Left lung (tissue), 10 donors: ENCODE measurements around the gene FGF6. TPM values are rescaled to one million over a fixed set of nuclear protein-coding genes. Genes with fewer than 3 reads are reported as not detected.

Source experiments
- ATAC-seq: fragments of 200-7000 bp; cut with Tn5 transposase; one replicate; pipeline ENCODE4 v1.9.1; 2020; ENCODE audit warnings: moderate library complexity
- DNase-seq, 4 donors: peaks; one replicate each; pipeline ENCODE4 v3.0.0-alpha.2; 2013 to 2020
- H3K27ac ChIP-seq, 2 donors: fragments of 200-600 bp; sonication (generic) in 1 of 2; one replicate each; pipeline versions ENCODE4 v1.5.0 to v1.8.0; 2020 to 2021
- H3K27me3 ChIP-seq, 2 donors: fragments of 200-600 bp; sonication (generic) in 1 of 2; one replicate each; pipeline versions ENCODE4 v1.5.0 to v1.8.0; 2020 to 2021
- H3K36me3 ChIP-seq, 2 donors: fragments of 200-600 bp; sonication (generic) in 1 of 2; one replicate each; pipeline versions ENCODE4 v1.5.0 to v1.8.0; 2020 to 2021
- H3K4me1 ChIP-seq, 2 donors: fragments of 200-600 bp; one replicate each; pipeline ENCODE4 v1.8.0; 2021
- H3K4me3 ChIP-seq, 2 donors: fragments of 200-600 bp; sonication (generic) in 1 of 2; one replicate each; pipeline versions ENCODE4 v1.5.0 to v1.8.0; 2020 to 2021; ENCODE audit warnings: mild to moderate bottlenecking in 1 of 2
- H3K9me3 ChIP-seq, 2 donors: fragments of 200-600 bp; sonication (generic) in 1 of 2; one replicate each; pipeline versions ENCODE4 v1.5.0 to v1.8.0; 2020 to 2021
- intact Hi-C, 2 donors: fragments of 100-400 bp; cut with DNase I; formaldehyde crosslinking; loops; one replicate each; pipeline versions ENCODE4 v1.11.2 to v1.14.2; 2022
- polyA plus RNA-seq, 6 donors: library from polyadenylated mRNA; unstranded; fragments of 120-200 nt; gene quantifications; one replicate each; pipeline ENCODE4 v1.2.1, GENCODE V29; 2013; ENCODE audit not compliant: insufficient read length in 6 of 6
- total RNA-seq, 2 donors: library from RNA; stranded (reverse); fragmentation: NEBNext Ultra II Directional; extraction: Animal tissue kit (Norgen Biotek cat#: 25700); gene quantifications; one replicate each; pipeline ENCODE4 v1.2.1, GENCODE V29; 2021
- TF ChIP-seq, protein P1 (sequence below), 2 donors: fragments of 200-600 bp; sonication (generic) in 1 of 2; IDR thresholded peaks; one replicate each; pipeline versions ENCODE4 v1.5.0 to v1.8.0; 2021; ENCODE audit warnings: antibody characterized with exemption in 2 of 2
- donor health status: DM: no; HTN: yes; CAD: no.
- donor health status: DM: no; HTN: no; CAD: no.

Gene FGF6
- total and polyA plus RNA-seq, 8 donors, result not detected

DNA sequence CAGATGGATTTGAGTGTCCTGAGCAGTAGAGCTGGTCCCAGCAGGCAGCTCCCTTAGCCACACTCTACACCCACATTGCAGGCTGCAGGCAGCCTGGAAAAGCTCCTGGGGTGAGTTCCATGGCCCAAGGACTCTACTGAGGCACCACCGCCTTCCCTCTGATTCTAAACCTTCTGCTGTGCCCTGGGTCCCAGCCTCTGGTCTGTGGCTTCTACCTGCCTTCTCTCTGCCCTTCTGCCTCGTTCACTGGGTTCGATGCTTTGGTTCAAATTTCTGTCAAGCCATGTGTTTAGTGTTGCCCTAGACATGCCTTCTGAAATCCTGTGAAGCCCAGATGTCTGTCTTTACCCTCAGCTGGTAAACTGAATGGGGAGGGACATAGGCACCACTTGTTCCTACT lies 1.5 kb upstream of the FGF6 start:
- DNase-seq, result no peak

DNA sequence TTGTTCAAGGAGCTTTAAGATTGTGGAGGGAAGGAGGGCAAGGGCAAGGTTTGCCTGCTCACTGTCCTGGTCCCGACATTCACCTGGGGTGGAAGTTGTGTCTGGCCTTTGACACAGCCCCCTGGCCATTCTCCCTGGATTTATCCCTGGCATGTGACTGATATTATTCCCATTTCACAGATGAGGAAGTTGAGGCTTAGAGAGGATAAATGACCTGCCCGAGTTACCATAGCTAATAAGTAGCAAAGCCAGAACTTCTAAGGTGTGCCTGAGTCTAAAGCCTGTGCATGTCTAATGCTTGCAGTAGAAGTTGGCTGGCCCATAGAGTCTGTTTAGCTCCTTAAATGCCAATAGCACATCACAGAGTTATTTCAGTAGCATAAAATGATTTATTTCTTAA lies 720 bp upstream of the FGF6 start:
- DNase-seq (no peak), ATAC-seq (no peak)
- no peaks in the 10 kb centered on the region for H3K9me3 ChIP-seq
- intact Hi-C loops, result no loop called here
- no peak overlapping the region for H3K4me3 ChIP-seq
- TF ChIP-seq, protein P1, sequence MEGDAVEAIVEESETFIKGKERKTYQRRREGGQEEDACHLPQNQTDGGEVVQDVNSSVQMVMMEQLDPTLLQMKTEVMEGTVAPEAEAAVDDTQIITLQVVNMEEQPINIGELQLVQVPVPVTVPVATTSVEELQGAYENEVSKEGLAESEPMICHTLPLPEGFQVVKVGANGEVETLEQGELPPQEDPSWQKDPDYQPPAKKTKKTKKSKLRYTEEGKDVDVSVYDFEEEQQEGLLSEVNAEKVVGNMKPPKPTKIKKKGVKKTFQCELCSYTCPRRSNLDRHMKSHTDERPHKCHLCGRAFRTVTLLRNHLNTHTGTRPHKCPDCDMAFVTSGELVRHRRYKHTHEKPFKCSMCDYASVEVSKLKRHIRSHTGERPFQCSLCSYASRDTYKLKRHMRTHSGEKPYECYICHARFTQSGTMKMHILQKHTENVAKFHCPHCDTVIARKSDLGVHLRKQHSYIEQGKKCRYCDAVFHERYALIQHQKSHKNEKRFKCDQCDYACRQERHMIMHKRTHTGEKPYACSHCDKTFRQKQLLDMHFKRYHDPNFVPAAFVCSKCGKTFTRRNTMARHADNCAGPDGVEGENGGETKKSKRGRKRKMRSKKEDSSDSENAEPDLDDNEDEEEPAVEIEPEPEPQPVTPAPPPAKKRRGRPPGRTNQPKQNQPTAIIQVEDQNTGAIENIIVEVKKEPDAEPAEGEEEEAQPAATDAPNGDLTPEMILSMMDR (IDR thresholded peaks at IDR 0.05), result no peak
- H3K36me3 ChIP-seq, result no peaks in the 10 kb centered on the region
- no peaks in the 10 kb centered on the region for H3K4me1 ChIP-seq
- no peak overlapping the region for H3K27ac ChIP-seq
- H3K27me3 ChIP-seq, result peaks cover 0 to 48% of the 10 kb centered on the region in 2 donors

More for the DNA sequence above, 1.5 kb upstream of the FGF6 start:
- intact Hi-C loops, result no loop called here
- Histone ChIP-seq H3K27ac (no peak overlapping the region), H3K4me1 (no peaks in the 10 kb centered on the region), H3K4me3 (no peak overlapping the region), H3K36me3 (no peaks in the 10 kb centered on the region), H3K27me3 (peaks cover 0 to 45% of the 10 kb centered on the region in 2 donors), H3K9me3 (no peaks in the 10 kb centered on the region)
- TF ChIP-seq, protein P1 (IDR thresholded peaks at IDR 0.05), result no peak
- no peak for ATAC-seq

DNA sequence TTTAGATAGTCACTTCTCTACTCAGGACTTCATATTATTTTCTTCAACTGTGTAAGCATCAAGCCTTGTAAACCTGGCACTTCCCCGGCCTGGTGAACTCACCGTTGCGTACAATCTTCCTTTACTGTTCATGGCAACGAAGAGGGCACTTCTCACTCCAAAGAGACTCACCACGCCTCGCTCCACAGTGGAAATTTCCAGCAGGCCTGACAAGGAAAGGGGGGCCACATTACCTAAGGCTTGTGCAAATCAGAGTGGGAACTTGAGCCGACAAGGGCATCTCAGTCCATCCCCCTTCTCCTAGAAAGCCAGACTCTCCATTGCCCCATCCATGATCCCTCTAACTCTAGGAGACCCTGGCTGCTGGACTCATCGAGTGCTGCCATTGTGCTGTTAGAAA lies 1.6 kb downstream of the FGF6 start:
- Histone ChIP-seq H3K4me1 (peaks cover 0 to 5% of the 10 kb centered on the region in 2 donors), H3K27me3 (peaks cover 0 to 48% of the 10 kb centered on the region in 2 donors), H3K36me3 (no peaks in the 10 kb centered on the region), H3K4me3 (no peak overlapping the region), H3K9me3 (no peaks in the 10 kb centered on the region), H3K27ac (no peak overlapping the region)
- DNase-seq (no peak), ATAC-seq (no peak)
- TF ChIP-seq, protein P1 (IDR thresholded peaks at IDR 0.05), result no peak
- intact Hi-C loops, result no loop called here

DNA sequence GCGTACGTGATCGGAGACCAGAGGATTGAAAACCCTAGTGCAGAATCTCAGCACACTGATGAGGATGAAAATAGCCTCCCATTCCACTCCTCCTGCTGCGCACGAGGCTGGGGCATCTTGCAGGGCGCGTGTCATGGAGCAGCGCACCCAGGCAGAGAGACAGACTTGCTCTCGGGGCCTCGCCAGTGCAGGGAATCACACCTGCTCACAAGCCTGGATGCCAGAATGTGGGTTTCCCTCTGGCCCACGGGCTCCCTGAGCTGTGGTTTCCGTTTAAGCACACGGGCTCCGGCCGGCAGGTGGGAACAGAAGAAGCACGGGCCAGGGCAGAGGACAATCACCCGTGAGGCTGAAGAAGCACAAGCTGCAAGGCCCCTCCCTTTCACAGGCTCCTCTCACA lies 2.0 kb downstream of the FGF6 start:
- Histone ChIP-seq H3K4me3 (no peak overlapping the region), H3K4me1 (peaks cover 0 to 8% of the 10 kb centered on the region in 2 donors)

DNA sequence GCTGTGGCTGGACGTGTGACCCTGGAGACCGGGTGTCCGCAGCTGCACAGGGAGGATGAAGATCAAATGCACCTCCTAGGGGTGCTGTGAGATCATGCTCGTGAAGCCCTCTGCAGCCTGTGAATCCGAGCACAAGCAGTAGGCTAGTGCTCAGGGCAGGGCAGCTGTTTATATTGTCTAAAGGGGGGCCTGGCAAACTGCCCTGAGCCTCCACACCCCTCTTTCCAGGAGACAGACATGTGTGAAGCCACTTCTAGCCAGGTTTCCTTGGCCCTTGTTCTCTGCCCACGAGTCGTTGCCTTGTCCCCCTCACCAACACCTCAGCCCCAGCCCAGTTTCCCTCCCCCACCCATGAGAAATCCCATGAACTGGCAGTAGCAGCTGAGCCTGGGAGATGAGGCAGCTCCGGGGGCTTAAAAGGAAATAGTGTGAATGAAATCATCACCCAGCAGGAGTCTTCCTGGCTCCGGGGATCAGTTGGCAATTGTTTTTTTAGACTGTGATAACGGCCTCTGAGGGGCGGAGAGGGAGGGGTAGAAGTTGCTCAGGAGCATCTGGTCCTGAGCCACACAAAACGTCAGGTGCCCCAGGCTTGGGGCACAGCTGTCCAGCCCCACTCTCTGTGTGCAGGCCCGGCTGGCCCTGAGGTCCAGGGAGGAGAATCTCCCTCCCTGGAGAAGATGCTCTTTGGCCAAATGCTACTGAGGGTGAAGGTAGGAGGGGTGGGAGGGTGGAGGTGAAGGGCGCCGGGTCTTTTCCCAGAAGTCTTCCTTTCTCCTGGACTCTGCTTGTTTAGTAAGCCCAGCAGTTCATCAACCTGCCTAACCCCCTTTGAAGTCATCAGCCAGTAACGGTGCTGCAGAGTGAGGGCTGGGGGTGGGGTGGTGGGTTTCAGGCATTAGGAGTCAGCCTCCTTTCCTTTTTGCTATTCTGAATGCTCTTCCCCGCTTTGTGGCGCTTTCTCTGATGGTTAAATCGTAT lies 4.0 kb downstream of the FGF6 start:
- intact Hi-C loops, result no loop called here
- DNase-seq, result no peak
- Histone ChIP-seq H3K9me3 (no peaks in the 10 kb centered on the region), H3K4me1 (peaks cover 0 to 8% of the 10 kb centered on the region in 2 donors), H3K27me3 (peaks cover 0 to 48% of the 10 kb centered on the region in 2 donors), H3K36me3 (no peaks in the 10 kb centered on the region), H3K27ac (no peak overlapping the region), H3K4me3 (no peak overlapping the region)
- no peak for ATAC-seq
- TF ChIP-seq, protein P1 (IDR thresholded peaks at IDR 0.05), result no peak

More for the DNA sequence above, 2.0 kb downstream of the FGF6 start:
- Histone ChIP-seq H3K27ac (no peak overlapping the region), H3K9me3 (no peaks in the 10 kb centered on the region), H3K27me3 (peaks cover 0 to 48% of the 10 kb centered on the region in 2 donors), H3K36me3 (no peaks in the 10 kb centered on the region)
- no peak for DNase-seq
- no peak for ATAC-seq
- TF ChIP-seq, protein P1 (IDR thresholded peaks at IDR 0.05), result no peak
- intact Hi-C loops, result no loop called here
